HG03025 (cell line): ENCODE measurements around the gene AHCYL2.

Source experiments
- ATAC-seq: cut with Tn5 transposase; IDR thresholded peaks from one replicate; pipeline ENCODE4 v1.9.1; 2021; ENCODE audit warnings: mild to moderate bottlenecking, moderate library complexity; ENCODE audit not compliant: unreplicated experiment, low FRiP score

AHCYL2 gene

DNA sequence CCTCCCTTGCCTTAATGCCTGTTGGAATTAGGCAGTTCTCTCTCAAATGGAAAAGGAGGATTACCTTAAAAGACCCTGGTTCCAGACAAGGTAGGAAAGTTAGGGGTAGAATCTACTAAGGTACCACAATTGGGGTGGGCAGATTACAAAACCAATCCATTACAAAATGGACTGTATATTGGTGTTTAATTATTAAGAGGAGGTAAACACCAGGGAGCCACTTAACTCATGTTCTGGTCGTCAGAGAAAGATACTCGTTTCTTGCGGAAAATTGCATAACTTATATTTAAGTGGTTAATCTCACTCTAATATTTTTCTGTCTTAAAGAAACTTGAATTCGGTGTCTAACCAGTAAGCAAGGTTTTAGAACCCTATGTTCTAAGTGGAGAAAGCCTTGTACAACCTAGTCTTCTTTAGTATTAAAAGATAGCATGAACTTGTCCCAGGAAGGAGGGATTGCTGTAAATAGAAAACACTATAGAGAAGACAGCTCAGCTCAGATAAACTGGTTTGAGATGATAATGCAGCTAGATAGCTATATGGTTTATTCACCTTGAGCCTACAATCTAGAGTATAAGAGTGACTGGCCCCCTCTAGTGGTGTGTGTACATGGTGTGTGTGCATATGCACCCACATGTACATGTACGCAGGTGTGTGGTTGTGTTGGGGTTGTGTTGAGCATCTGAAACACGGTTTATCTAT, 151.4 kb downstream of the AHCYL2 start:
- ATAC-seq: no peak

DNA sequence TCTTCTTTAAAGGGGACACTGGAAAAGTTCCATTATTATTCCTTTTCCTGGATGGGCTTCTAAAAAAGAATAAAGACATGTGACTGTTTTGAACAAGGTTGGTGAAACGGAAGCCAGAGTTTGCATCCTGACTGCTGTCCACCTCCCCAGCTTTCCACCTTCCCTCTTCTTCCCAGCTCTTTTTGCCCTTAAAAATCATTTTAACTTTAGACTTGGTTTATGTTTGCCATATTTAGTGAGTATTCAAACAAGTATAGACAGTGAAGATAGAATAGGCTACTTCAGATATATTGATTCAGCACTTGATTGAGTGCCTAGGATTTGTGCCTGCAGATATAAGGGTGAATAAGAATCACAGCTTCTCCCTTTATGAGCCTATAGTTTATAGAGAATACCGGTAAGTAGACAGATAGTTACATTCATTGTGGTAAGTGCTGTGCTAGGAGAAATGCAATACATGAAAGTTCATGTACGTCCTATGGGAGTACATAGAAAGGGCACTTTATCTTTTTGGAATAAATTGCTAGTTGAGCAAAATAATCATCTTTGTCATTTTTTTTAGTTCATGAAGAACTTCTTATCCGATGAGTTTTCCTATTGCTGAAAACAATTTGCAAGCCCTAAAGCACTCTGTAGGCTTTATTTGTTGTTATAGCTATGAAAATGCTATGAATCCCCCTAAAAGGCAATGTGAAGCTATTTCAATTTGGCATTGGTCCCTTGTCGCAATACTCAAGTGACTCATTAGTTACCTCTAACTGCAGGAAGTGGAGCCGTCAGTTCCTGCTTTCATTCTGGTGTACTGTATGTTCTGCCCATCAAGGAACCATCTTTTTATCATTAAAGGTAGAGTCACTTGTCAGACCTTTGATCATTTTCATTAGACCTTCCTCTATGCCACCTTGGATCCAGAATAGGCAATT, 152.2 kb downstream of the AHCYL2 start:
- no peak for ATAC-seq

DNA sequence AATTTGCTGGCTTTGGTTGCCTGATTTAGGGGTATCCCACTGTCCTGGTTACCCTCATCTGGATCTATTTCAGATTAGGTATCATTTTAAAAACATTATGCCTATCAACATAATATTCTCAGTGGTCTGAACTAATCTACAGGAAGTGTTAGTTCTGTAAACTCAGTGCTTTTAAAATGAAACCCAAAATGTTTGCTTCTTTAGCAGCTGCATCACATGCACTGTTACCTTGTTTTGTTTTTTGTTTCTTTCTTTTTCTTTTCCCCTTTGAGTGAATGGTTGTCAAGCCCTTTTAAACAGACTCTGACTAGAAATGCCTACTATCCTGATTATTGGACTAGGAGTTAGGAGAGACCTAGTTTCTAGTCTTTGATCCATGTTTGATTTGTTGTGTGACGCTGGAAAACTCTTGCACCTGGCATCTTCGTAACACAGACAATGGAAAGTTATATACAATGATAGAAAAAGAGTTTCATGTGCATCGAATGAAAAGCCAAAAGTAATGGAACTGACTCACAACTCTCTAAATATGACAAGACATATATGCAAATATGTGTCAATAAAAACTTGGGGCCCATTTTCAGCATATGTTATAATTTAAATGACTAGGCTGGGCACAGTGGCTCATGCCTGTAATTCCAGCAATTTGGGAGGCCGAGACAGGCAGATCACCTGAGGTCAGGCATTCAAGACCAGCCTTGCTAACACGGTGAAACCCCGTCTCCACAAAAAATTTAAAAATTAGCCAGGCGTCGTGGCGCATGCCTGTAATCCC, 157.1 kb downstream of the AHCYL2 start:
- ATAC-seq: no peak

DNA sequence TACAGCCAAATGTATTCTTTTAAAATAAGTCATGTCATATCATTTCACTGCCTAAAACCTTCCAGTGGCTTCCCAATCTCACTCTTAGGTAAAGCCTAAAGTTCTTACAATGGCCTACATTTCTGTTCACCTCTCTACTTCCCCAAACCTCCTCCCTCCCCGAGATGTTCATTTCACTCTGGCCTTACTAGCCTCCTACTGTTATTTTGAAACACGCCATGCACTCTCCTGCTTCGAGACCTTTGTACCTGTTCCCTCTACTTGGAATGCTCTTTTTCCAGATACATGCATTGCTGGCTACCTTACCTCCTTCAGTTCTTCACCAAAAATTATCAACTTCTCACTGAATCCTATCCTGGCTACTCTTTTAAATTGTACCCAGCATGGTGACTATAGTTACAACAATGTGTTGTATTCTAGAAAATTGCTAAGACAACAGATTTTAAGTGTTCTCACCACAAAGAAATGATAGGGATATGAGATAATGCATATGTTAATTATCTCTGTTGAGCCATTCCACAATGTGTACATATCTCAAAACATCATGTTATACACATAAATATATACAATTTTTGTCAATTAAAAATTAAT, 158.8 kb downstream of the AHCYL2 start:
- ATAC-seq: no peak

DNA sequence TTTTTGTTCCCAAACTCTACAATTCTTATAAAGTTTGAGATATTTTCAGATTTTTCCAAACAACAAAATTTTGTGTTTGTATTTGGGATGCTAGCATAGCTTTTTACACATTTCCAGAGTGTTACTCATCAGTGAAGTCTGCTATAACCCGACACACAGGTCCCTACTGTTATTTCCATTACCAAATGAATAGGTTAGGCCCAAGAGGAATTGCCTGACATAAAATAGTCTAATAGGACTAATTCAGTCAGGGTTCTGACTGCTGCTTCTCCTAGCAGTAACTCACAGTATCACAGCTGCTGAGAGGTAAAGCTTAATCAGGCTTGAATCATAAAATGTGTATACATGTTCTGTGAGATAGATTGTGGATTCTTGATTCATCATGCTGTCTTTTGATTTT, 160.3 kb downstream of the AHCYL2 start:
- ATAC-seq: no peak

DNA sequence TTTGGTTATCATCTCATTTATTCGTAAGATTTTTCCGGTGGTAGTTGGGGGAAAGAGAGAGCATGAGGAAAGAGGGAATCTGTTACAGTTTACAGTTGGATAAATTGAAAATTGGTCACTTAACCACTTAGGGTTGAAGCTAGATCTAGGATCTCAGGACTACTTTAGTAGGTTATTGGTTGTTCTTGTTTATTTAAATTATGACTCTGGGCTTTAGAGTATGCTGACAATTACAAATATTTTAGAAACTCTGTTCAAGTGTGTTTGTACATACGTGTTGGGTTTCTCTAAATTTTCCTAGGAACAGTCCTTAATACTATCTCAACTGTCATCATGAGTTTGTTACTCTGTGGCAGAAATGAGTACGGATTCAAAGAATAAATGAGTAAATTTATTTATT, 160.8 kb downstream of the AHCYL2 start:
- no peak for ATAC-seq

- no peak for ATAC-seq
These were observed 161.7 kb downstream of the AHCYL2 start for GRCh38 chr7:129386506-129386905.

DNA sequence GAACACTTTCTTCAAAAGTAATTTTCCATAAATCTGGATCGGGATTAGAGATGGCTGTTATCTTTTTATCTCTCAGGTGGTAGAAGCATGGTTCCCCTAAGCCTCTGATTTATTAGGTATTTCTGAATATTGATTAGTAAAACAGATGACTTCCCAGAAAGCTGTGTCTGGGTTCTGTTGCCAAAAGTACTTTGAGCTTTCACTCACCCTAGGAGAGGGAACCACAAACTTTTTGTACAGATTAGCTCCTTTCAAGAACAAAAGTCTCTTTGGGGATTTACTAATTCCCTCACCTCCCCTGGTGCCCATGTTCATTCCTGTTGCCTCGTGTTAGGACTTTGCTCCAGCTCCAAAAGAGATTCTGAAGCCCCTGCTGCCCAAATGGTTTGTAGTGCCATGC, 162.7 kb downstream of the AHCYL2 start:
- ATAC-seq: no peak

GRCh38 chr7:129388333-129389098, 163.7 kb downstream of the AHCYL2 start:
- no peak for ATAC-seq

DNA sequence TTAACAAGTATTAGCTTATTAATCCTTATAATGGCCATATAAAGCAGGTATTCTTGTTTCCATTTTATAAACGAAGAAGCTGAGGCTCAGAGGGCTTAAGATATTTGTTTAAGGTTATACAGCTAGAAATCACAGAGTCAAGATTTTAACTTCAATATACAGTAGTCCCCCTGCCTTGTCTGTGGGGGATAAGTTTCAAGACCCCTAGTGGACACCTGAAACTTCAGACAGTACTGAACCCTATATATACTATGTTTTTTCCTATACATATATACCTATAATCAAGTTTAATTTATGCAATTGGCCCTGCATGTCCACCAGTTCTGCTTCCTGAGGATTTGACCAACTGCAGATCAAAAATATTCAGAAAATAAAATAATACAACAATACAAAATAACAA, 165.0 kb downstream of the AHCYL2 start:
- no peak for ATAC-seq

DNA sequence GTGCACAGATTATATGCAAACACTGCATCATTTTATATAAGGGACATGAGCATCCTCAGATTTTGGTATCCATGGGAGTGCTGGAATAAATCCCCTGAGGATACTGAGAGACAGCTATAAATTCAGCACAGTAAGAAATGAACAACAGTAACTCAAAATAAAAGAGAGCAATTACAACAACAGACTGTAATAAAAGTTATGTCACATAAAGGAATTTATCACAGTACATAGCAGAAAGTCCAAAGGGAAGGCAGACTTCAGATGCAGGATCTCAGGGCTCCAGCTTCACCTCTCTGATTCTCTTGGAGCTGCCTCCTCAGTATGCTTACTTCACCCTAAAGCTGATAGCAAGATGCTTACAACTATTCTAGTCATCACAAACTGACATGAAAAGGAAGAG, 165.5 kb downstream of the AHCYL2 start:
- ATAC-seq: no peak

DNA sequence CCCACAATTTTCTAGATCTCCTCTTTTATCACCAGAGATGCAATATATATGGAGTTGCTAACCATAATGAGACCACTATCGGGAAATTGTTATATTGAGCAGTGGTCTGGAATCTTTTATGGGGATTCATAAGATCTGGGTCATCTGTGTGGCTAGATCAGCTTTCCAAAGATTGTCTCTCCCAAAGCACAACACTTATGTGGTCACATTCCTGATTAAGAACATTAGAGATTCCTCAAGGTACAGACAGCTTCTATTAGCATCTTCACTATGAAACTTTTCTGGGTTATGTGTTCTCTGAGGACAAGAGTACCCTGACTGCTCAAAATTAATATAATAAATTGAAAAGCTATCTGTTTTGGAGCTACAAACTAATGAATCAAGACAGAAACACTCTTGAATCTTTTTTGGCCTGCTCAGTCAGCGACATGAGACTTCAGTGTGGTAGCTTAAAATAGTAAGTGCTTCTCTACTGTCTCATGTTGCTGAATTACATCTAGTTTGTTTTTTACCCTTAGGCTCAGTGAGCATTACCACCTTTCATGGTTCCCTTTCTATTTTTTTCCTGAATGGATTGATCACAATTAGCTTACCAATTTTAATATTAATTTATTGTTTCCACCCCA, 166.8 kb downstream of the AHCYL2 start:
- no peak for ATAC-seq

- no peak for ATAC-seq
These were observed 168.4 kb downstream of the AHCYL2 start for GRCh38 chr7:129393255-129393654.

GRCh38 chr7:129394101-129394500, 169.3 kb downstream of the AHCYL2 start:
- ATAC-seq: no peak

DNA sequence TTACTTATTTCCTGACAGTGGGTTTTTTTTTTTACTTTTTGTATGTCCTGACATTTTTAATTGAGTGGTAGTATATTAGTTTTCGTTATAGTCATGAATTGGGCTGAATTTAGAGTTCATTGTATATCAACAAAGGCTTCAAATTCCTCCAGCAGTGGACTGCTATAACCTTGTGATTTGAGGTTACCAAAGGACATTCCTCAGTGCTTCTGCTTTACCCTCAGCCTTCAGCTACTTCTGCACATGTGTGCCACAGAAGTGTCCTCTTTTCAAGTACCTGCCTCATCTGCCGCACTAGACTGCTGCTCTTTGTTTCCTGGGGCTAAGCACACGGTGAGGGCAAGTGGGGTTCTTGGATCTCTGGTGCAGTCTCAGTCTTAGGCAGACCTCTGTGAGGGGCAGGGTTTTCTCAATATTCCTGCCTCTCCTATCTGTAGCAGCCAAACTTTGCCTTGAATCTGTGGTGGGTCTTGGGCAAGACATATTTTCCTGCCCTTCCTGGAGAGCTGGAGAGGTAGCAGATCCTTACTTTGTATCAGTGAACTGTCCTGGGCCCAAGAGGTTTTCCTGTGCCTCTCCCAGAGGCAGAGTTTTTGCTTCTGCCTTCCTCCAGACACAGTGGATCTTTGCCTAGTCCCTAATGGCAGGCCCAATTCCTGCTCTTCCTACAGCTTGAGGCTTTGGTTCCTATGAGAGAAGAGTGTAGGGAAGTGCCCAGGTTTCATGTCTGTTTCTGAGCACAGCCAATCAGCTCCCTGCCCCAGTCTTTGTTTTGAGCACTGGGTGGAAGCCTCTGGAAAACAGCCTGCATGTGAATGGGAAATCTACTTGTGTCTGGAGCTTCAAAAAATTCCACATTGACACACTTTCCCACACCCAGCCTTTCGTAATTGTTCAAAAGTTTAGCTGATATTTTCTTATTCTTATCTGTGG, 170.4 kb downstream of the AHCYL2 start:
- ATAC-seq: no peak

DNA sequence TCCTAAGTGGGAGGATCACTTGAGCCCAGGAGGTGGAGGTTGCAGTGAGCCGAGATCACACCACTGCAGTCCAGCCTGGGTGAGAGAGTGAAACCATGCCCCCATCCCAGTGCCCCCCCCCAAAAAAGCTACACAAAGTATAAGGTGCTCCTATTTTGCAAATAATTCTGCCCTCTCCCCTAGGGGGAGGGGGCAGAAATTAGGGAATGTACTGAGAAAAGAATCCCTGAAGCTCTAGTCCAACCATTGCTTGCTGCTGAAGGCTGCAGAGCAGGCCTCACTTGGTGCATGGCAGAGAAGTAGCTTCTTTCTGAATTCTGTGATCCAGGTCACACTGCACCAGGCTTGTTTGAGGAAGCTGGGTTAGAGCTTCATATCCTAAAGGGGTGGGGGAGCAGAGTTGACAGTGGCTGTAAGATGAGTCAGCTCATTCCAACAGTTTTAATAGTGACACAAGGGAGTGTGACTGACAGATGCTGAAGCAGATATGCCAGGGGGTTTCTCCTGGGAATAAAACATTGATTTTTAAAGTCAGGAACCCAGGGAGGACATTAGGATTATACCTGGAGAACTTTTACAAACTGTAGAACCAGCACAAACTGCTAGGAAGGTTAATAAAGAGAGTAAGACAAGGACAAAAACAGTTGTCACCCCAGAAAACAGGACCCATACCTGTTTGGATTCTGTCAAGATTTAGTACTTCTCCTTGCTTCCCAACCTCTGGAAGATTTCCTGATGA, 176.6 kb downstream of the AHCYL2 start:
- no peak for ATAC-seq

DNA sequence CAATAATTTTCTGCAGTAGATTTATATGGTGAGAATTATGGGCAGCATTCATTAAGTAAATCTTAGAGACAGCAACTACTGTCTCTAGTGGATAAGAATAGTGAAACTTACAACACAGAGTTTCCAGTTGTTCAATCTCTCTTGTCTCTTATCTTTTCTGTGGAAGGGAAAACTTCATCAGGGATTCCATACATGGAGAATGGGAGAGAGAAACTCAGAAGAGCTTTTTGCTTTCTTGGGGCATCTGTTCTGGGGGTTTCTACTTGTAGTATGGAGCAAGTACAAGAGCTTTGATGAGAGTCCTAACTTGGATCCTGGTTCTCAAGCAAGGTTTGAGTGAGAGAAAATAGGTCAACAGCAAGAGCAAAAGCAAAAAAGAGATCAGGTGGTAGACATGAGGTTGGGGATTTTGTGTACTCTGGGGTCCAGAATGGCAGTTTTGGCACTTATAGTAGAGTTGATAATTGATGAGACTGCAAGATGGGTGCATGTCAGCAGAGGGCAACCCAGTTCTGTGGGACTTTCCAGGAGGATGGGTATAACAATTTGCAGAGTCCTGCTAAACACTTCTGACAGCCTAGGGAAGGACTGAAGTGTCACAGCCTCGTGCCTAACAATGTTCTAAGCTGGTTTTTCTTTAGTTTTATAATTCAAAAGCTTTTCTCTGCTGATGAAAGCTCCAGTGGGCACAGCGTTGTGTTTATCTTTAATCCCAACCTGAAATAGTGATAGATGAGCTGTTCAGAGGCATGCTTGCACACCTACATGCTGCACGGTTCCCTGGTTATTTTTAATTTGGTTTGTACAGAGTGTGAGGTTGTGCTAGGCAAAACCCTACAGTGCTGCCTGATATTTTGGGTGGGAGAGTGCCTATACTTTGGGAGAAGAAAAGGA, 177.4 kb downstream of the AHCYL2 start:
- ATAC-seq: no peak
